DMS153 treated with DMSO at 0.1 percent for 48 hours (cell line): Measurements from ENCODE around the gene NAALADL2.

ENCODE experiments used
- DNase-seq: peaks from one replicate; lab custom pipeline; 2025; ENCODE audit not compliant: unreplicated experiment; lab: John Stamatoyannopoulos, UW

NAALADL2 gene

GRCh38 chr3:174960898-174961297 lies 101.8 kb downstream of the NAALADL2 start:
- no peak for DNase-seq

GRCh38 chr3:174973465-174973864 lies 114.3 kb downstream of the NAALADL2 start:
- DNase-seq: no peak

- DNase-seq: no peak
These were observed 127.6 kb downstream of the NAALADL2 start for GRCh38 chr3:174986685-174987084.

GRCh38 chr3:175001091-175001490 lies 142.0 kb downstream of the NAALADL2 start:
- no peak for DNase-seq

GRCh38 chr3:175002732-175003143 lies 143.6 kb downstream of the NAALADL2 start:
- no peak for DNase-seq

- no peak for DNase-seq
These were observed 144.5 kb downstream of the NAALADL2 start for GRCh38 chr3:175003590-175003989.

- DNase-seq: no peak
These were observed 146.1 kb downstream of the NAALADL2 start for GRCh38 chr3:175005193-175005592.

GRCh38 chr3:175005881-175006280 lies 146.7 kb downstream of the NAALADL2 start:
- no peak for DNase-seq

- DNase-seq: no peak
These were observed 148.2 kb downstream of the NAALADL2 start for GRCh38 chr3:175007306-175007705.

- no peak for DNase-seq
These were observed 150.2 kb downstream of the NAALADL2 start for GRCh38 chr3:175009295-175009694.

- no peak for DNase-seq
These were observed 156.0 kb downstream of the NAALADL2 start for GRCh38 chr3:175015056-175015635.

- no peak for DNase-seq
These were observed 160.0 kb downstream of the NAALADL2 start for GRCh38 chr3:175018946-175019727.

GRCh38 chr3:175020101-175020500 lies 161.0 kb downstream of the NAALADL2 start:
- no peak for DNase-seq

GRCh38 chr3:175029828-175030227 lies 170.7 kb downstream of the NAALADL2 start:
- DNase-seq: no peak

GRCh38 chr3:175039875-175040274 lies 180.7 kb downstream of the NAALADL2 start:
- DNase-seq: no peak

- no peak for DNase-seq
These were observed 182.2 kb downstream of the NAALADL2 start for GRCh38 chr3:175041369-175041768.

GRCh38 chr3:175046601-175047000 lies 187.5 kb downstream of the NAALADL2 start:
- DNase-seq: no peak

GRCh38 chr3:175047786-175048185 lies 188.7 kb downstream of the NAALADL2 start:
- DNase-seq: no peak

GRCh38 chr3:175057401-175057800 lies 198.3 kb downstream of the NAALADL2 start:
- no peak for DNase-seq

GRCh38 chr3:175059788-175060187 lies 200.7 kb downstream of the NAALADL2 start:
- no peak for DNase-seq

- DNase-seq: no peak
These were observed 206.4 kb downstream of the NAALADL2 start for GRCh38 chr3:175065497-175065896.

GRCh38 chr3:175066617-175067415 lies 207.7 kb downstream of the NAALADL2 start:
- no peak for DNase-seq
